ENCODE measurements around the gene XPNPEP1. TPM values are rescaled to one million over a fixed set of nuclear protein-coding genes. Genes with fewer than 3 reads are reported as not detected.

Gene XPNPEP1
- total RNA-seq, 2 donors from 2014 or later = 77.6 to 104 TPM

DNA sequence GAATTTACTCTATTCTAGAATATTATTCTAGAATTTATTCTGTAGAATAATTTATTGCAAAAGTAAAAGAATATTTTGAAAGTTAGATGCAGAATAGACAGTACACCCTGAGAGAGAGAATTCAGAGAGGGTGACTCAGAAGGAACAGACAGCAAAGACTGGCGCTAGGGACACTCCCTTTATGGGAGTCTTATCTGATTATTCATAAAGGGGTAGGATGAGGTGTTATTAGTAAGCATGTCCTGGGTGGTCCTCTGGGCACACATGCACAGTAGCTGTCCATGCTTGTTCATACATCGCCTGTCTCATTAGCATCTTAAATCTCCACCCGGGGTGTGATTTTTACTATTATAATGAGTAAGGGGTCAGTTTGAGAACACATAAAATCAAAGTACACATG lies 100.1 kb downstream of the XPNPEP1 start:
- ATAC-seq (no peak), DNase-seq (no peak)
- Histone ChIP-seq H3K4me1 (peaks cover 41% of the 10 kb centered on the region), H3K4me3 (no peak overlapping the region), H3K27ac (no peak overlapping the region), H3K36me3 (replicated peaks in 1 of 2; ENCODE audit: insufficient read depth in 1 of 2, low read depth in 2 of 2) (no peaks in the 10 kb centered on the region), H3K9me3 (no peaks in the 10 kb centered on the region), H3K27me3 (no peaks in the 10 kb centered on the region)
- intact Hi-C loops (cut with DNase I) = no loop called here
- TF ChIP-seq POLR2A (IDR thresholded peaks at IDR 0.05) = no peak
- TF ChIP-seq, protein P1, sequence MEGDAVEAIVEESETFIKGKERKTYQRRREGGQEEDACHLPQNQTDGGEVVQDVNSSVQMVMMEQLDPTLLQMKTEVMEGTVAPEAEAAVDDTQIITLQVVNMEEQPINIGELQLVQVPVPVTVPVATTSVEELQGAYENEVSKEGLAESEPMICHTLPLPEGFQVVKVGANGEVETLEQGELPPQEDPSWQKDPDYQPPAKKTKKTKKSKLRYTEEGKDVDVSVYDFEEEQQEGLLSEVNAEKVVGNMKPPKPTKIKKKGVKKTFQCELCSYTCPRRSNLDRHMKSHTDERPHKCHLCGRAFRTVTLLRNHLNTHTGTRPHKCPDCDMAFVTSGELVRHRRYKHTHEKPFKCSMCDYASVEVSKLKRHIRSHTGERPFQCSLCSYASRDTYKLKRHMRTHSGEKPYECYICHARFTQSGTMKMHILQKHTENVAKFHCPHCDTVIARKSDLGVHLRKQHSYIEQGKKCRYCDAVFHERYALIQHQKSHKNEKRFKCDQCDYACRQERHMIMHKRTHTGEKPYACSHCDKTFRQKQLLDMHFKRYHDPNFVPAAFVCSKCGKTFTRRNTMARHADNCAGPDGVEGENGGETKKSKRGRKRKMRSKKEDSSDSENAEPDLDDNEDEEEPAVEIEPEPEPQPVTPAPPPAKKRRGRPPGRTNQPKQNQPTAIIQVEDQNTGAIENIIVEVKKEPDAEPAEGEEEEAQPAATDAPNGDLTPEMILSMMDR (IDR thresholded peaks at IDR 0.05) = no peak
- WGBS, 2 donors = 92 to 94% methylated on average over 3 of the region's 3 CpGs

DNA sequence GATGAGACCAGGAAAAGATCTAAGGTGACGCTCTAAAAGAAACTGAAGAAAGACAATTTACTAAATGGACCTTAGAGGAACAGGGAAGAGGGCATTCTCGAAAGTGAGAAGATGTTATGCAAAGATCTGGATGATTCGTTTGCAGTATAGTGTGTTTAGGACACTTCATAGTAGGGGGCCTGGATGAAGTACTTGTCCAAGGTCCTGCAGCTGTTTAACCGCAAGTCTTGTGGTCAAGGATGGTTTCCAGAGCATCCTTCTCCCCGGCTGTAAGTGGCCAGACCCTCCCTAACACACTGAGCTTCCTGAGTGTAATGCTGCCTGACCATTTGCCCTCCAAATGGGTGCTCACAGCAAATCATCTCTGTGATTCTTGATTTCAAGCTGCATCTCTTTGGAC lies 101.6 kb downstream of the XPNPEP1 start:
- Histone ChIP-seq H3K9me3 (no peaks in the 10 kb centered on the region), H3K4me3 (no peak overlapping the region), H3K27ac (no peak overlapping the region), H3K4me1 (peaks cover 41% of the 10 kb centered on the region), H3K36me3 (replicated peaks in 1 of 2; ENCODE audit: insufficient read depth in 1 of 2, low read depth in 2 of 2) (no peaks in the 10 kb centered on the region), H3K27me3 (no peaks in the 10 kb centered on the region)
- TF ChIP-seq POLR2A (IDR thresholded peaks at IDR 0.05) = no peak
- TF ChIP-seq, protein P1 (IDR thresholded peaks at IDR 0.05) = no peak
- ATAC-seq (no peak), DNase-seq (no peak)
- 75 to 83% methylated on average over 5 of the region's 5 CpGs for WGBS, 2 donors
- intact Hi-C loops (cut with DNase I) = no loop called here

DNA sequence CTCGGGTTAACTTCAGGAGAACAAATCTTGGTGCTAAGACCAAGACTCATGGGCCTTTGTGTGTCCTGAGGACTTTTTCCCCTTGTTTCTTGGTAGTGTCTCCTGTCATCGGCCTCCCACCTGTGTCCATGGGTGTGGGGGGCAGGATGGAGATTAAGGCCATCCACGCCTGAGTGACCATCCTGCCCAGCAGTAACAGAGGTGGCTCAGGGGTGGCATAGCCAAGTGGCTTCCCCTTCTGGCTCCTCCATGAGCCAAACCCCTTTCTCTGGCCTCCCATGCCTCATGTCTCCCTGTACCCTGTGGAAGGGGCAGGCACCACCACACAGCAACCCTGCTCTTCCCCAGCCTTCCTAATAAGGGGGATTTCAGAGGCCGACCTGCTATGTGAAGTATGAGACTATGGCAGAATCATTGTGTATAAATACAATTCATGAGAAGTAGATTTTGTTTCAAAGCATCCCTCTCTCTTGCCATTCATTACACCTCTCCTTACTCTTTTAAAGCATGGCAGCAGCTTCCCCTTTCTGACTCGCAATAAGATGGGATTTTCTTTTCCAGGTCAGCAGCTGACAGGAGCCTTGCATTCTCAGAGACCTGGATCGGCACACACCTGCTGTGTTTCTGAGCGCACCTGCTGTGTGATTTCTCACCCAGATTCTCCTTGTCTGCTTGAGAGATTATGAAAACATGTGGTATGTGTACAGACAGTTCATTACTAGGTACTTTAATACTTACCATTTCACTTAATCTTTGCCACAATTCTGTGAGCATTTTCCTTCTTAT lies 102.5 kb downstream of the XPNPEP1 start:
- H3K27ac ChIP-seq = peak overlapping the region in 2 of 4 donors; percentile 7 to 13

DNA sequence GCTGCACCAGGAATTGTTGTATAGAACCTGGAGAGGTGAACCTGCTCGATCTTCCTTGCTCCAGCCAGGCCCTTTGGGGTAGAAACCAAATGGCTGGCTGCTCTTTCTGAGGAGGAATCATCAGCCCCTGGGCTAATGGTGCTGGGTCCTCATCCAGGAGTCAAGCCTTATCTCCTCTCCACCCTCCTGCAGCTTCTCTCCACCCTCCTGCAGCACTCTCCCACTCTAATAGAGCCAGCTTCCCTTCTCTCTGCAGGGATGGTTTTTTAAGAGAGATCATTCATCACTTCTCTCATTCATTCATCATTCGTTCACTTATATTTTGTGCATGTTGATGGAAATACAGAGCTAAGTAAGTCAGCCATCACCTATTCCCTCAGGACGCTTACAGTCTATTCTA lies 103.5 kb downstream of the XPNPEP1 start:
- intact Hi-C loops (cut with DNase I) = no loop called here
- TF ChIP-seq, protein P1 (IDR thresholded peaks at IDR 0.05) = no peak
- peaks cover 41% of the 10 kb centered on the region for H3K4me1 ChIP-seq
- H3K27ac ChIP-seq = no peak overlapping the region
- DNase-seq (no peak), ATAC-seq (no peak)
- H3K36me3 ChIP-seq (replicated peaks in 1 of 2; ENCODE audit: insufficient read depth in 1 of 2, low read depth in 2 of 2) = no peaks in the 10 kb centered on the region
- H3K4me3 ChIP-seq = no peak overlapping the region
- WGBS, 2 donors = 93 to 96% methylated on average over 2 to 3 of the region's 3 CpGs
- H3K9me3 ChIP-seq = no peaks in the 10 kb centered on the region
- H3K27me3 ChIP-seq = no peaks in the 10 kb centered on the region

More for the DNA sequence above, 102.5 kb downstream of the XPNPEP1 start:
- DNase-seq = peak; percentile 34 to 80 (median 56)
- Histone ChIP-seq H3K4me3 (no peak overlapping the region), H3K9me3 (no peaks in the 10 kb centered on the region), H3K27me3 (no peaks in the 10 kb centered on the region), H3K4me1 (peaks cover 41% of the 10 kb centered on the region), H3K36me3 (replicated peaks in 1 of 2; ENCODE audit: insufficient read depth in 1 of 2, low read depth in 2 of 2) (no peaks in the 10 kb centered on the region)
- ATAC-seq = peak; percentile 71
- TF ChIP-seq, protein P1 (IDR thresholded peaks at IDR 0.05) = no peak
- TF ChIP-seq POLR2A (IDR thresholded peaks at IDR 0.05) = no peak
- intact Hi-C loops (cut with DNase I) = no loop called here
- 50 to 64% methylated on average over 7 of the region's 7 CpGs for WGBS, 2 donors

Small RNAs within 50 kb of the gene (small RNA-seq; reads per million reads assigned to genes)
- gene RNU4-5P = not detected

Other genes starting within 250 kb of the XPNPEP1 start
- gene ADD3, start 84.5 kb upstream of the XPNPEP1 start, total RNA-seq = 10 to 100 TPM; 37.9 to 40.5 TPM